ENCODE measurements around the gene CENPS. TPM values are rescaled to one million over a fixed set of nuclear protein-coding genes. Genes with fewer than 3 reads are reported as not detected.
A peak's percentile ranks its signal among the peaks of the same experiment; 100 is the strongest.

Gene CENPS
- total and polyA plus RNA-seq, 2 donors from 2014 or later, result 21.9 to 45.1 TPM

- intact Hi-C loops (cut with DNase I), result no loop called here
- DNase-seq (no peak), FAIRE-seq (no peak)
- H3K27ac ChIP-seq (ENCODE audit: low read depth in 2 of 2, low read length in 2 of 2), result no peak overlapping the region
- peaks cover 0 to 2% (median 0%) of the 10 kb centered on the region in 3 donors for H3K4me1 ChIP-seq (ENCODE audit: control insufficient read depth in 2 of 3, insufficient read depth in 2 of 3, low read depth in 1 of 3, low read length in 3 of 3)
- peaks cover 0 to 12% (median 8%) of the 10 kb centered on the region in 3 donors for H3K36me3 ChIP-seq (ENCODE audit: control insufficient read depth in 2 of 3, insufficient read depth in 3 of 3, low read length in 3 of 3)
- H3K9me3 ChIP-seq (ENCODE audit: control insufficient read depth in 2 of 3, insufficient read depth in 1 of 3, low read length in 3 of 3), result no peaks in the 10 kb centered on the region
- H3K27me3 ChIP-seq (ENCODE audit: control insufficient read depth, insufficient read depth, low read length), result no peaks in the 10 kb centered on the region
- H3K4me3 ChIP-seq (ENCODE audit: low read length in 3 of 3), result peak overlapping the region in 1 of 3 donors; percentile 13
- no peak for TF ChIP-seq CTCF (IDR thresholded peaks at IDR 0.05; ENCODE audit: borderline replicate concordance, extremely low read depth, insufficient read depth)
- no peak overlapping the region for H3K9ac ChIP-seq (ENCODE audit: low read length in 3 of 3)
Measured at GRCh38 chr1:10457875-10458274, 27.6 kb downstream of the CENPS start.

DNA sequence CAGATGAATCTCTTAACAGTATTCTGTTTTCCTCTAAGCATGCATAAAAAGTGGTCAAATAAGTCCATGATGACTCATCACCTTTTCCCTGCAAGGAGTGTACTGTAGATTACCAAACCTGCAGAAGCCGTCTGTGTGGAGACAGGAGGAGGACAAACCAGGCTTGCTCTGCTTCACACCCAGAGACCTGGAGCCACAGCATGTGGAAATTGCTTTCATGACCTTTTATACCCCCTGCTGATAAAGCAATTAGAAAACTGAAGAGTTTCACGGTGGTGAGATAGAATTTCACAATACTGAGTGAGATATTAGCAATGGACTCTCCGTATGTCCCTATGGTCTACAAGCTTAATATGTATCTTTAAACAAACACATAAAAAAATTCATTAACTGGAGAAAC lies 29.0 kb downstream of the CENPS start:
- intact Hi-C loops (cut with DNase I), result no loop called here
- FAIRE-seq (no peak), DNase-seq (no peak)
- no peaks in the 10 kb centered on the region for H3K27me3 ChIP-seq (ENCODE audit: control insufficient read depth, insufficient read depth, low read length)
- H3K27ac ChIP-seq (ENCODE audit: low read depth in 2 of 2, low read length in 2 of 2), result no peak overlapping the region
- H3K36me3 ChIP-seq (ENCODE audit: control insufficient read depth in 2 of 3, insufficient read depth in 3 of 3, low read length in 3 of 3), result peaks cover 0 to 17% (median 13%) of the 10 kb centered on the region in 3 donors
- H3K4me3 ChIP-seq (ENCODE audit: low read length in 3 of 3), result no peak overlapping the region
- TF ChIP-seq CTCF (IDR thresholded peaks at IDR 0.05; ENCODE audit: borderline replicate concordance, extremely low read depth, insufficient read depth), result no peak
- no peaks in the 10 kb centered on the region for H3K9me3 ChIP-seq (ENCODE audit: control insufficient read depth in 2 of 3, insufficient read depth in 1 of 3, low read length in 3 of 3)
- peaks cover 0 to 2% (median 0%) of the 10 kb centered on the region in 3 donors for H3K4me1 ChIP-seq (ENCODE audit: control insufficient read depth in 2 of 3, insufficient read depth in 2 of 3, low read depth in 1 of 3, low read length in 3 of 3)
- H3K9ac ChIP-seq (ENCODE audit: low read length in 3 of 3), result no peak overlapping the region

- FAIRE-seq, result no peak
- no peaks in the 10 kb centered on the region for H3K9me3 ChIP-seq (ENCODE audit: control insufficient read depth in 2 of 3, insufficient read depth in 1 of 3, low read length in 3 of 3)
Measured at GRCh38 chr1:10467078-10467477, 36.8 kb downstream of the CENPS start.

More at GRCh38 chr1:10467078-10467477, 36.8 kb downstream of the CENPS start:
- Histone ChIP-seq H3K4me3 (ENCODE audit: low read length in 3 of 3) (no peak overlapping the region), H3K36me3 (ENCODE audit: control insufficient read depth in 2 of 3, insufficient read depth in 3 of 3, low read length in 3 of 3) (peaks cover 2 to 35% (median 24%) of the 10 kb centered on the region in 3 donors), H3K4me1 (ENCODE audit: control insufficient read depth in 2 of 3, insufficient read depth in 2 of 3, low read depth in 1 of 3, low read length in 3 of 3) (peaks cover 0 to 7% (median 0%) of the 10 kb centered on the region in 3 donors), H3K9ac (ENCODE audit: low read length in 3 of 3) (no peak overlapping the region), H3K27ac (ENCODE audit: low read depth in 2 of 2, low read length in 2 of 2) (no peak overlapping the region), H3K27me3 (ENCODE audit: control insufficient read depth, insufficient read depth, low read length) (no peaks in the 10 kb centered on the region)
- peak in 1 of 5 donors; percentile 17 for DNase-seq
- intact Hi-C loops (cut with DNase I), result no loop called here
- TF ChIP-seq CTCF (IDR thresholded peaks at IDR 0.05; ENCODE audit: borderline replicate concordance, extremely low read depth, insufficient read depth), result no peak

Measured in kidney (tissue), 14 donors.